HG03095 (cell line): Measurements from ENCODE around the gene SUSD3.
"Not testable (repeated sequence)": the region's sequence is repeated elsewhere in the genome, so short reads cannot be mapped to it uniquely, and the experiment has no call there.

Experiments
- ATAC-seq: cut with Tn5 transposase; IDR thresholded peaks from one replicate; pipeline ENCODE4 v1.9.1; 2021; ENCODE audit warnings: moderate library complexity; ENCODE audit not compliant: unreplicated experiment

The SUSD3 gene

GRCh38 chr9:93108291-93109041 is 50.0 kb downstream of the SUSD3 start:
- ATAC-seq = no peak

GRCh38 chr9:93110311-93110855 is 51.9 kb downstream of the SUSD3 start:
- no peak for ATAC-seq

- no peak for ATAC-seq
Measured at GRCh38 chr9:93111001-93111370, 52.5 kb downstream of the SUSD3 start.

GRCh38 chr9:93111371-93112115 is 53.0 kb downstream of the SUSD3 start:
- no peak for ATAC-seq

GRCh38 chr9:93112116-93112863 is 53.8 kb downstream of the SUSD3 start:
- ATAC-seq = no peak

GRCh38 chr9:93112864-93113389 is 54.4 kb downstream of the SUSD3 start:
- ATAC-seq = no peak

- ATAC-seq = no peak
Measured at GRCh38 chr9:93114169-93114983, 55.9 kb downstream of the SUSD3 start.

GRCh38 chr9:93114984-93115335 is 56.5 kb downstream of the SUSD3 start:
- ATAC-seq = no peak

GRCh38 chr9:93115486-93116071 is 57.1 kb downstream of the SUSD3 start:
- ATAC-seq = no peak

GRCh38 chr9:93116072-93116961 is 57.8 kb downstream of the SUSD3 start:
- no peak for ATAC-seq

- ATAC-seq = not testable (repeated sequence)
Measured at GRCh38 chr9:93117521-93117920, 59.0 kb downstream of the SUSD3 start.

- no peak for ATAC-seq
Measured at GRCh38 chr9:93117924-93118862, 59.7 kb downstream of the SUSD3 start.

- ATAC-seq = no peak
Measured at GRCh38 chr9:93118863-93119702, 60.6 kb downstream of the SUSD3 start.

- ATAC-seq = no peak
Measured at GRCh38 chr9:93119703-93119952, 61.1 kb downstream of the SUSD3 start.

GRCh38 chr9:93119953-93120845 is 61.7 kb downstream of the SUSD3 start:
- peak; percentile 85 for ATAC-seq

- ATAC-seq = no peak
Measured at GRCh38 chr9:93120846-93121315, 62.4 kb downstream of the SUSD3 start.
